Neutrophil (primary cell): ENCODE measurements around the gene MBLAC2.

Experiments
- H3K27ac ChIP-seq: fragments of 200-600 bp; sonication (generic); 2 replicates; pipeline ENCODE4 v1.5.1; 2016; ENCODE audit warnings: mild to moderate bottlenecking, moderate library complexity
- H3K27me3 ChIP-seq: fragments of 200-600 bp; sonication (generic); 2 replicates; pipeline ENCODE4 v1.6.0; 2016; ENCODE audit warnings: mild to moderate bottlenecking
- H3K36me3 ChIP-seq: fragments of 200-600 bp; sonication (generic); 2 replicates; pipeline ENCODE4 v1.5.1; 2017
- H3K4me1 ChIP-seq, 2 experiments: fragments of 200-600 bp in 1 of 2; sonication (generic) in 1 of 2; 1 replicate in 1 of 2; 2 replicates in 1 of 2; pipeline versions ENCODE4 v1.5.1 to v1.6.1; 2013 to 2016; ENCODE audit warnings: low read depth in 1 of 2, low read length in 1 of 2, mild to moderate bottlenecking in 1 of 2, moderate library complexity in 1 of 2; ENCODE audit not compliant: control insufficient read depth in 1 of 2, insufficient read depth in 1 of 2
- H3K4me3 ChIP-seq, 2 experiments: fragments of 200-600 bp in 1 of 2; sonication (generic) in 1 of 2; 1 replicate in 1 of 2; 2 replicates in 1 of 2; pipeline ENCODE4 v1.5.1; 2013 to 2016; ENCODE audit warnings: low read depth in 1 of 2, low read length in 1 of 2, mild to moderate bottlenecking in 1 of 2, moderate library complexity in 1 of 2
- H3K9me3 ChIP-seq: fragments of 200-600 bp; sonication (generic); 2 replicates; pipeline ENCODE4 v1.5.1; 2016
- TF ChIP-seq, protein P1 (sequence below): fragments of 200-600 bp; sonication (generic); IDR thresholded peaks from 2 replicates; pipeline ENCODE4 v1.5.1; 2016; ENCODE audit warnings: antibody characterized with exemption

Gene MBLAC2

DNA sequence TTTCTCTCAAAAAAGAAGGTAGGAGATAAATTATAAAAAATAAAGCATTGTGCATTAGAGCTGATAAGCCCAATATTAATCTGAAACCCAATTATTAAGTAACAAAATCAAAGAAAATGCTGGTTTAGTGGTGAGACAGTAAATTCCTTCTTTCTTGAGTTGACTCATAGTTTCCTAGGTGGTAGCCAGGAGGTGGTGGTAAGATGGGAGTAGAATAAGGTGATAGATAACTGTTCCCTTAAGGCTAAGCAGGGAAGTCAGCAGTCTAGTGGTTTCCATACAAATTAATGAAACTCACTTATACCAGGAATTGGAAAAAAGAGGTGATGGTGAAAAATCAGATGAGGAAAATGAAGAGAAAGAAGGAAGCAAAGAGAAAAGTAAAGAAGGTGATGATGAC lies 31.6 kb upstream of the MBLAC2 start:
- H3K27me3 ChIP-seq, result no peaks in the 10 kb centered on the region
- no peaks in the 10 kb centered on the region for H3K36me3 ChIP-seq
- no peaks in the 10 kb centered on the region for H3K4me1 ChIP-seq
- no peak overlapping the region for H3K4me3 ChIP-seq
- TF ChIP-seq, protein P1, sequence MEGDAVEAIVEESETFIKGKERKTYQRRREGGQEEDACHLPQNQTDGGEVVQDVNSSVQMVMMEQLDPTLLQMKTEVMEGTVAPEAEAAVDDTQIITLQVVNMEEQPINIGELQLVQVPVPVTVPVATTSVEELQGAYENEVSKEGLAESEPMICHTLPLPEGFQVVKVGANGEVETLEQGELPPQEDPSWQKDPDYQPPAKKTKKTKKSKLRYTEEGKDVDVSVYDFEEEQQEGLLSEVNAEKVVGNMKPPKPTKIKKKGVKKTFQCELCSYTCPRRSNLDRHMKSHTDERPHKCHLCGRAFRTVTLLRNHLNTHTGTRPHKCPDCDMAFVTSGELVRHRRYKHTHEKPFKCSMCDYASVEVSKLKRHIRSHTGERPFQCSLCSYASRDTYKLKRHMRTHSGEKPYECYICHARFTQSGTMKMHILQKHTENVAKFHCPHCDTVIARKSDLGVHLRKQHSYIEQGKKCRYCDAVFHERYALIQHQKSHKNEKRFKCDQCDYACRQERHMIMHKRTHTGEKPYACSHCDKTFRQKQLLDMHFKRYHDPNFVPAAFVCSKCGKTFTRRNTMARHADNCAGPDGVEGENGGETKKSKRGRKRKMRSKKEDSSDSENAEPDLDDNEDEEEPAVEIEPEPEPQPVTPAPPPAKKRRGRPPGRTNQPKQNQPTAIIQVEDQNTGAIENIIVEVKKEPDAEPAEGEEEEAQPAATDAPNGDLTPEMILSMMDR, result no peak
- no peak overlapping the region for H3K27ac ChIP-seq
- H3K9me3 ChIP-seq, result no peaks in the 10 kb centered on the region

DNA sequence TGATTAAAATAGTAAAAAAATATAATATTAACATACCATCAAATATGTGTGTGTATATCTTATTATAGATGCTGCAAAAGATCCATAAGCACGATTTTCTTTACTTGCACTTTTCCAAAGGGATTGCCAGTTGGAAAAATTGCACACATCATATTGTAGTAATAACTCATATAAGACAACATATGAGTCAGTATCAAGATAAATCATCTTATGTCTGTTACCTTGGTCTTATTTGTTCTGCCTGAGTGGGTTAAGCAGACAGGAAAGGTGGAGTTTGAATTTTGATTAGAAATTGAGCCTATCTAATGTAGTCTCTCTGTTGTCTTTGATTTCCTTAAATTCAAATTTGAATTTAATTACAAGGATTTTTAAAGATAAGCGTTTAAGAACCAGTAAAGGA lies 30.2 kb upstream of the MBLAC2 start:
- H3K36me3 ChIP-seq, result no peaks in the 10 kb centered on the region
- no peaks in the 10 kb centered on the region for H3K9me3 ChIP-seq
- H3K27ac ChIP-seq, result no peak overlapping the region
- H3K4me1 ChIP-seq, result no peaks in the 10 kb centered on the region
- no peak overlapping the region for H3K4me3 ChIP-seq
- H3K27me3 ChIP-seq, result no peaks in the 10 kb centered on the region
- TF ChIP-seq, protein P1, result no peak

DNA sequence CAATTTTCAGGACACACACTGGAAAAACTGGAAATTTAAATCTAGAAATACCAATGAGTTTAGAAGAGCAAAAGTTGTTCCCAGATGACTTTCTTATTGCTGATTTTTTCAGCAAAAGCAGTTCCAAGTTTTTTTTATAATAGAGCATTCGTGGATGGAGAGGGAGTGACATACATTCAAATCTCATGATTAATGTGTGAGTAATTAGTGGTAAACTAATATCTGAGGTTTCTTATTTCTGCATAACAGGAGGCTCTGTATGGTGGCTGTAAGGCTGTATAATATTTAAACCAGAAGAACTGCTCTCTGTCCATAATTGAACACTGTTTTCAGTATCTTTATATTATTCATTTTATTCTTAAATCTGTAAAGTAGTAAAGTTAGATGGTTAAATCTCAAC lies 29.0 kb upstream of the MBLAC2 start:
- no peaks in the 10 kb centered on the region for H3K36me3 ChIP-seq
- no peaks in the 10 kb centered on the region for H3K9me3 ChIP-seq
- no peaks in the 10 kb centered on the region for H3K27me3 ChIP-seq
- H3K4me1 ChIP-seq, result no peaks in the 10 kb centered on the region
- no peak overlapping the region for H3K27ac ChIP-seq
- H3K4me3 ChIP-seq, result no peak overlapping the region
- TF ChIP-seq, protein P1, result no peak

DNA sequence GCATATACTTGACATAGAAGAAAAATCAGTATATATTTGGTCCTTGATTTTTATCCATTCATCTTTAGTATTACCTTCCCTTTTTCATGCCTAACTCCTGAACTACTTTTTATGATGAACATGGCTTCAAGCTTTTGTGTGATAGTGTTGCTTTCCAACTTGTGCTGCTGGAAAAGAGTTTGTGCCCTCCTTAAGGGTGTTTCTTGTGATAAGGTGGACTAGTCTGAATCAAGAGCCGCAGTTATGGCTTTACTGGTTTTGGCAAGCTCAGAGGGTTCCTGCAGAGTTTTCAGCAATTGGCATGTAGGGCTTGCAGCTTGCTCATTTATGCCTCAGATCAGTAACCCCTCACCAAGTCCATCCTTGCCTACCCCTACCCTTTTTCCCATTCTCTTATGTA lies 20.6 kb upstream of the MBLAC2 start:
- Histone ChIP-seq H3K27ac (no peak overlapping the region), H3K27me3 (no peaks in the 10 kb centered on the region), H3K9me3 (no peaks in the 10 kb centered on the region), H3K4me1 (no peaks in the 10 kb centered on the region), H3K4me3 (no peak overlapping the region), H3K36me3 (no peaks in the 10 kb centered on the region)
- TF ChIP-seq, protein P1, result no peak

DNA sequence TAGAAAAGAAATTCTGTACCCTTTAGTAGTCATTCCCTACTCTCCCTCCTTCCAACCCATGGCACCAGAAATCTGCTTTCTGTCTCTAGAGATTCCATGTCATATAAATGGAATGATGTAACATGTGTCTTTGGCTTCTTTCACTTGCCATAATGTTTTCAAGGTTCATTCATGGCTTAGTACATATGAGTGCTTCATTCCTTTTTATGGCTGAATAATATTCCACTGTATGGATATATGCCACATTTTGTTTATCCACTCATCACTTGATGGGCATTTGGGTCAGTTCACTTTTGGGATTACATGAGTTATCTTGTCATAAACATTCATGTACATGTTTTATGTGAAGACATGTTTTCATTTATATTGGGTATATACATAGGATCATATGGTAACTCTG lies 19.5 kb upstream of the MBLAC2 start:
- H3K4me1 ChIP-seq, result no peaks in the 10 kb centered on the region
- H3K4me3 ChIP-seq, result no peak overlapping the region
- H3K36me3 ChIP-seq, result no peaks in the 10 kb centered on the region
- H3K27me3 ChIP-seq, result no peaks in the 10 kb centered on the region
- H3K27ac ChIP-seq, result no peak overlapping the region
- TF ChIP-seq, protein P1, result no peak
- no peaks in the 10 kb centered on the region for H3K9me3 ChIP-seq

DNA sequence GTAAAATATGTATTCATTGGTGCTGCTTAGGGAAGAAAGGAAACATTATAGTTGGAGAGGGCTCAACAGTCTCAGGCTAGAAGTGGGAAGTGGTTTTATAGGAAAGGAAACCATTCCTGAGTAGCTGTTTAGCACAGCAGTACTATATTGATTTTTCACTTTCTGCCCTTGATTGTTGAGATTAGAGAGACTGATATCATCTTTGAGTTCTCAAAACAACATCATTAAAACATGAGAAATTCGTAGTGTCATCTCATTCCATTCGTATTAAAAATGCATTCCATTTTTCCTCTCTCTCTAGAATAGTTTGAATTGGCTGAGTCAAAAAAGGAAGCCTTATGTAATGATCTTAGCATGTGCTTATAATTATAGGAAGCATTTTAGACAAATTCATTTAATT lies 14.2 kb upstream of the MBLAC2 start:
- Histone ChIP-seq H3K27me3 (no peaks in the 10 kb centered on the region), H3K36me3 (no peaks in the 10 kb centered on the region), H3K9me3 (no peaks in the 10 kb centered on the region), H3K4me1 (no peaks in the 10 kb centered on the region), H3K27ac (no peak overlapping the region), H3K4me3 (no peak overlapping the region)
- TF ChIP-seq, protein P1, result no peak
